DOHH2 (cell line): ENCODE measurements around the gene ATE1.

ENCODE experiments used
- H3F3A ChIP-seq: fragments of 200-600 bp; sonication (generic), shearing (Covaris generic); 2 replicates; pipeline ENCODE4 v1.6.0; 2016; ENCODE audit warnings: antibody characterized with exemption, mild to moderate bottlenecking; ENCODE audit not compliant: control insufficient read depth, insufficient read depth
- H3K27ac ChIP-seq: fragments of 200-600 bp; sonication (generic); 2 replicates; pipeline ENCODE4 v1.5.1; 2014; ENCODE audit warnings: low read depth, mild to moderate bottlenecking, low read length, moderate library complexity
- H3K27me3 ChIP-seq: fragments of 200-600 bp; sonication (generic); 2 replicates; pipeline ENCODE4 v1.6.1; 2014; ENCODE audit warnings: mild to moderate bottlenecking, low read length, mixed read lengths; ENCODE audit not compliant: control insufficient read depth
- H3K36me3 ChIP-seq: fragments of 200-600 bp; sonication (generic); 2 replicates; pipeline ENCODE4 v1.6.1; 2014; ENCODE audit warnings: mild to moderate bottlenecking, low read length, moderate library complexity, mixed read lengths; ENCODE audit not compliant: control insufficient read depth
- H3K4me1 ChIP-seq: fragments of 200-600 bp; sonication (generic); 2 replicates; pipeline ENCODE4 v1.6.1; 2014; ENCODE audit warnings: mild to moderate bottlenecking, low read length, mixed read lengths; ENCODE audit not compliant: control insufficient read depth
- H3K4me2 ChIP-seq: fragments of 200-600 bp; sonication (generic); 2 replicates; pipeline ENCODE4 v1.6.0; 2014; ENCODE audit warnings: mild to moderate bottlenecking, low read length, moderate library complexity
- H3K4me3 ChIP-seq: fragments of 200-600 bp; sonication (generic); 2 replicates; pipeline ENCODE4 v1.5.1; 2014; ENCODE audit warnings: mild to moderate bottlenecking, low read length, mixed read lengths
- H3K79me2 ChIP-seq: fragments of 200-600 bp; sonication (generic); 2 replicates; pipeline ENCODE4 v1.6.1; 2014; ENCODE audit warnings: mild to moderate bottlenecking, low read length, mixed read lengths; ENCODE audit not compliant: control insufficient read depth
- H3K9me2 ChIP-seq: fragments of 200-600 bp; sonication (generic); replicated peaks from 2 replicates; pipeline ENCODE4 v1.6.1; 2014; ENCODE audit warnings: mild to moderate bottlenecking, low read length, mixed read lengths; ENCODE audit not compliant: control insufficient read depth
- H3K9me3 ChIP-seq: fragments of 200-600 bp; sonication (generic); 2 replicates; pipeline ENCODE4 v1.6.1; 2014; ENCODE audit warnings: antibody characterized with exemption, low read length, mixed read lengths; ENCODE audit not compliant: control insufficient read depth, insufficient read depth
- H4K20me1 ChIP-seq: fragments of 200-600 bp; sonication (generic); 2 replicates; pipeline ENCODE4 v1.6.0; 2014; ENCODE audit warnings: low read depth, mild to moderate bottlenecking, antibody characterized with exemption, low read length, moderate library complexity; ENCODE audit not compliant: control insufficient read depth, insufficient read depth
- EZH2phosphoT487 ChIP-seq: fragments of 200-600 bp; sonication (generic); IDR thresholded peaks from 2 replicates; pipeline ENCODE4 v1.6.1; 2017; ENCODE audit warnings: borderline replicate concordance, mild to moderate bottlenecking, antibody characterized with exemption, low read length, moderate library complexity, mixed read lengths
- TF ChIP-seq, protein P1 (sequence below): fragments of 200-600 bp; sonication (generic); IDR thresholded peaks from one replicate; pipeline ENCODE4 v1.5.1; 2014; ENCODE audit warnings: antibody characterized with exemption, mild to moderate bottlenecking, low read depth, low read length; ENCODE audit not compliant: poor library complexity, severe bottlenecking

Gene ATE1

DNA sequence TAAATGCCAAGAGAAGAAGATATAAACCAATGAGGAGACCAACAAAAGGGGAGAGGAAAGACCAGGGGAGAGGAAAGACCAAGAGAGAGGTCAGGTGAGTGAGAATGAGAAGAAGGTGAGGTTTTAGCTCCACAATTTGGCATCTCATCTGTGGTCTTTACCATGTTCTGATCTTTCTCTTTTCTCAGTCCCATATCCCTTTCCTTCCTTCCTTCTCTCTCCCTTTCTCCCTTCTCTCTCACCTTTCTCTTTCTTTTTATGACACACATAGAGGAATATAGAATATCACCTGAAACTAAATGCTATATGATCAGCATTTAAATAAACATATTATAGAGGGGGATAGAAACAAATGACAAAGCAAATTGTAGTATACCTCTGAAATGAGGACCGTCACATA lies 57.4 kb downstream of the ATE1 start:
- Histone ChIP-seq H3K27ac (no peak overlapping the region), H4K20me1 (no peaks in the 10 kb centered on the region), H3K9me3 (no peaks in the 10 kb centered on the region), H3K4me1 (no peaks in the 10 kb centered on the region), H3F3A (no peaks in the 10 kb centered on the region), H3K4me3 (no peak overlapping the region), H3K79me2 (no peaks in the 10 kb centered on the region), H3K4me2 (no peak overlapping the region), H3K27me3 (no peaks in the 10 kb centered on the region), H3K36me3 (peaks cover 29% of the 10 kb centered on the region), H3K9me2 (no peaks in the 10 kb centered on the region)
- TF ChIP-seq, protein P1, sequence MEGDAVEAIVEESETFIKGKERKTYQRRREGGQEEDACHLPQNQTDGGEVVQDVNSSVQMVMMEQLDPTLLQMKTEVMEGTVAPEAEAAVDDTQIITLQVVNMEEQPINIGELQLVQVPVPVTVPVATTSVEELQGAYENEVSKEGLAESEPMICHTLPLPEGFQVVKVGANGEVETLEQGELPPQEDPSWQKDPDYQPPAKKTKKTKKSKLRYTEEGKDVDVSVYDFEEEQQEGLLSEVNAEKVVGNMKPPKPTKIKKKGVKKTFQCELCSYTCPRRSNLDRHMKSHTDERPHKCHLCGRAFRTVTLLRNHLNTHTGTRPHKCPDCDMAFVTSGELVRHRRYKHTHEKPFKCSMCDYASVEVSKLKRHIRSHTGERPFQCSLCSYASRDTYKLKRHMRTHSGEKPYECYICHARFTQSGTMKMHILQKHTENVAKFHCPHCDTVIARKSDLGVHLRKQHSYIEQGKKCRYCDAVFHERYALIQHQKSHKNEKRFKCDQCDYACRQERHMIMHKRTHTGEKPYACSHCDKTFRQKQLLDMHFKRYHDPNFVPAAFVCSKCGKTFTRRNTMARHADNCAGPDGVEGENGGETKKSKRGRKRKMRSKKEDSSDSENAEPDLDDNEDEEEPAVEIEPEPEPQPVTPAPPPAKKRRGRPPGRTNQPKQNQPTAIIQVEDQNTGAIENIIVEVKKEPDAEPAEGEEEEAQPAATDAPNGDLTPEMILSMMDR, result no peak
- TF ChIP-seq EZH2phosphoT487, result no peak

DNA sequence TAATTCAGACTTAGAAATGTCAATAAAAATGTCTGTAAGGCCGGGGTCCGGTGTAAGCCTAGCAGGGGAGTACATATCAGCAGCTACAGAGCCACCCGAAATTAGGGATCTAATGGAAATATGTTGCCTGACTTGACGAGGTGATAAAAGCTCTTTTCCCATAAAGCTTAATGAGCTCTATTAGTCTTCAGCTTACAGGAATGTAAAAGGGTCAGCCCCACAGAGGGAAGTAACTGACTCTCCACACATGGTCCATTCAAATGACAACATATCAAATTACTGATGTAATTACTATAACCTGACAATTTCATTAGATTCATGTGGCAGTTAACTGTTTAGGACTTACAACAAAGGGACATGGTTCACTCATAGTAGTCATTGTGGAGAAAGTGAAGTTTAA lies 62.3 kb downstream of the ATE1 start:
- Histone ChIP-seq H4K20me1 (no peaks in the 10 kb centered on the region), H3K4me1 (peaks cover 10% of the 10 kb centered on the region), H3K4me2 (no peak overlapping the region), H3K9me2 (no peaks in the 10 kb centered on the region), H3K4me3 (no peak overlapping the region), H3K9me3 (no peaks in the 10 kb centered on the region), H3F3A (no peaks in the 10 kb centered on the region), H3K27me3 (no peaks in the 10 kb centered on the region), H3K79me2 (no peaks in the 10 kb centered on the region), H3K36me3 (peaks cover 36% of the 10 kb centered on the region), H3K27ac (no peak overlapping the region)
- TF ChIP-seq, protein P1, result no peak
- TF ChIP-seq EZH2phosphoT487, result no peak

DNA sequence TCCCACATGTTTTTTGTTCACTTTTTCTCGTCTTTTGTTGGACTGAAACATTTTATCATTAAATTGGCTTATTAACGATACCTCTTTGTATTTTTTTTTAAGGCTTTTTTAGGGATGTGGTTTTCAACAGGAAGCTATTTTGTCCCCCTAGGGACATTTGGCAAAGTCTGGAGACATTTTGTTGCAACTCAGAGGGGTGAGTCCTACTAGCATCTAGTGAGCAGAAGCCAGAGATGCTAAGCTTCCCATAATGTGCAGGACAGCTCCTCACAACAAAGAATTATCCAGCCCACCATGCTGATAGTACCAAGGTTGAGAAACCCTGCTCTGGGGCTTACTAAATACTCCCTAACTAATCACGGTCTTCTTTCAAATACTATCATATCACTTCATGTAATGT lies 63.2 kb downstream of the ATE1 start:
- no peaks in the 10 kb centered on the region for H3K27me3 ChIP-seq
- H3K79me2 ChIP-seq, result no peaks in the 10 kb centered on the region
- no peaks in the 10 kb centered on the region for H4K20me1 ChIP-seq
- H3K4me2 ChIP-seq, result no peak overlapping the region
- peaks cover 10% of the 10 kb centered on the region for H3K4me1 ChIP-seq
- H3K9me2 ChIP-seq, result no peaks in the 10 kb centered on the region
- peaks cover 32% of the 10 kb centered on the region for H3K36me3 ChIP-seq
- no peaks in the 10 kb centered on the region for H3F3A ChIP-seq
- TF ChIP-seq, protein P1, result no peak
- no peak for TF ChIP-seq EZH2phosphoT487
- H3K27ac ChIP-seq, result no peak overlapping the region
- no peaks in the 10 kb centered on the region for H3K9me3 ChIP-seq
- H3K4me3 ChIP-seq, result no peak overlapping the region

DNA sequence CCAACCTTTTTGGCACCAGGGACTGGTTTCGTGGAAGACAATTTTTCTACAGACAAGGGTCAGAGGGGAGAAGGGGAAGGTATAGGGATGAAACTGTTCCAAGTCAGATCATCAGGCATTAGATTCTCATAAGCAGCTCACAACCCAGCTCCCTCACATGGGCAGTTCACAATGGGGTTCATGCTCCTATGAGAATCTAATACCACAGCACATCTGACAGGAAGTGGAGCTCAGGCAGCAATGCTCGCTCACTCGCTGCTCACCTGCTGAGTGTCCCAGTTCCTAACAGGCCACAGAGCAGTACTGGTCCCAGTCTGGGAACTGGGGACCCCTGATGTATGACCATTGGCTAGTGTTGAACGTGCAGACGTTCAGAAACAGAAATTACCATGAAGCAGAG lies 63.7 kb downstream of the ATE1 start:
- no peaks in the 10 kb centered on the region for H3K79me2 ChIP-seq
- no peak overlapping the region for H3K27ac ChIP-seq
- peaks cover 29% of the 10 kb centered on the region for H3K36me3 ChIP-seq
- peaks cover 10% of the 10 kb centered on the region for H3K4me1 ChIP-seq
- no peaks in the 10 kb centered on the region for H3F3A ChIP-seq
- no peaks in the 10 kb centered on the region for H3K27me3 ChIP-seq
- H3K4me3 ChIP-seq, result no peak overlapping the region
- no peaks in the 10 kb centered on the region for H3K9me2 ChIP-seq
- H4K20me1 ChIP-seq, result no peaks in the 10 kb centered on the region
- no peaks in the 10 kb centered on the region for H3K9me3 ChIP-seq
- TF ChIP-seq, protein P1, result no peak
- TF ChIP-seq EZH2phosphoT487, result no peak
- H3K4me2 ChIP-seq, result no peak overlapping the region
